Adrenal gland (tissue), 5 donors: ENCODE measurements around the gene TNFSF18.

Experiments used
- POLR2A ChIP-seq, 2 donors: fragments of 450-650 bp; IDR thresholded peaks; one replicate each; pipeline ENCODE4 v1.6.1; 2017; ENCODE audit warnings: antibody characterized with exemption in 2 of 2, mild to moderate bottlenecking in 2 of 2, moderate library complexity in 1 of 2
- TF ChIP-seq, protein P1 (sequence below), 6 experiments: fragments of 450-650 bp in 4 of 6; fragments of 200-600 bp in 2 of 6; sonication (generic) in 1 of 6; IDR thresholded peaks; 1 replicate in 5 of 6; 2 replicates in 1 of 6; pipeline versions ENCODE4 v1.5.1 to v1.8.0; 2016 to 2021; ENCODE audit warnings: antibody characterized with exemption in 6 of 6, mild to moderate bottlenecking in 2 of 6, moderate library complexity in 1 of 6
- donor health status: DM: no; HTN: no; CAD: no.

DNA sequence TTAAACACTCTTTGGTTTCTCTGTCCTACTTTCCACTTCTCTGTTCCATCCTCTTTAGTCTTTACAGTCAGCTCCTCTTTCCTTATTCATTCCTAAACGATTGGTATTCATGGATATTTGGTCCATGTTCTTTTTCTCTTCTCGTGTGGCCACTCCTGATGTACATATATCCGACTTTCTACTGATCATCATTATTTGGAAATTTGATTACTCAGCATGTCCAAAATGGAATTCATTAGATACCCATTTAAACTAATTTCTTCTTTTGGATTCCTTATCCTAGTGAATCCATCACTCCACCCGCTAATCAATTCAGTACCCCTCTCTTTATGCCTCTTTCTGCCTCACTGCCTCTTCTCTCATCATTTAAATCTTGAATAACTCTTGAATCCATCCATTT, 43.8 kb upstream of the TNFSF18 start:
- TF ChIP-seq, protein P1, sequence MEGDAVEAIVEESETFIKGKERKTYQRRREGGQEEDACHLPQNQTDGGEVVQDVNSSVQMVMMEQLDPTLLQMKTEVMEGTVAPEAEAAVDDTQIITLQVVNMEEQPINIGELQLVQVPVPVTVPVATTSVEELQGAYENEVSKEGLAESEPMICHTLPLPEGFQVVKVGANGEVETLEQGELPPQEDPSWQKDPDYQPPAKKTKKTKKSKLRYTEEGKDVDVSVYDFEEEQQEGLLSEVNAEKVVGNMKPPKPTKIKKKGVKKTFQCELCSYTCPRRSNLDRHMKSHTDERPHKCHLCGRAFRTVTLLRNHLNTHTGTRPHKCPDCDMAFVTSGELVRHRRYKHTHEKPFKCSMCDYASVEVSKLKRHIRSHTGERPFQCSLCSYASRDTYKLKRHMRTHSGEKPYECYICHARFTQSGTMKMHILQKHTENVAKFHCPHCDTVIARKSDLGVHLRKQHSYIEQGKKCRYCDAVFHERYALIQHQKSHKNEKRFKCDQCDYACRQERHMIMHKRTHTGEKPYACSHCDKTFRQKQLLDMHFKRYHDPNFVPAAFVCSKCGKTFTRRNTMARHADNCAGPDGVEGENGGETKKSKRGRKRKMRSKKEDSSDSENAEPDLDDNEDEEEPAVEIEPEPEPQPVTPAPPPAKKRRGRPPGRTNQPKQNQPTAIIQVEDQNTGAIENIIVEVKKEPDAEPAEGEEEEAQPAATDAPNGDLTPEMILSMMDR (IDR thresholded peaks at IDR 0.05): no peak
- no peak for TF ChIP-seq POLR2A (IDR thresholded peaks at IDR 0.05)
